Type B pancreatic cell (in vitro differentiated cells): ENCODE measurements around the gene CELF4. TPM values are rescaled to one million over a fixed set of nuclear protein-coding genes. Genes with fewer than 3 reads are reported as not detected.

ENCODE experiments used
- DNase-seq: peaks from one replicate; pipeline ENCODE4 v3.0.0; 2021; ENCODE audit warnings: mixed read lengths; ENCODE audit not compliant: unreplicated experiment; ENCODE audit errors: extremely low spot score
- H3K27ac Mint-ChIP-seq: 2 replicates; pipeline ENCODE4 v1.8.0; 2021; ENCODE audit warnings: mild to moderate bottlenecking, mixed read lengths
- H3K27me3 Mint-ChIP-seq: 2 replicates; pipeline ENCODE4 v1.8.0; 2021; ENCODE audit warnings: mixed read lengths
- H3K36me3 Mint-ChIP-seq: 2 replicates; pipeline ENCODE4 v1.8.0; 2021; ENCODE audit warnings: mixed read lengths
- H3K4me1 Mint-ChIP-seq: one replicate; pipeline ENCODE4 v1.8.0; 2021; ENCODE audit warnings: mixed read lengths; ENCODE audit not compliant: unreplicated experiment
- H3K4me3 Mint-ChIP-seq: 2 replicates; pipeline ENCODE4 v1.8.0; 2021; ENCODE audit warnings: mild to moderate bottlenecking, mixed read lengths
- H3K9me3 Mint-ChIP-seq: 2 replicates; pipeline ENCODE4 v1.8.0; 2021; ENCODE audit warnings: mixed read lengths
- total RNA-seq: library from RNA; stranded (reverse); gene quantifications from 2 replicates; pipeline ENCODE4 v1.2.1, GENCODE V29; 2021; ENCODE audit warnings: low replicate concordance
- TF ChIP-seq, protein P1 (sequence below): fragments of 200-600 bp; sonication (generic); conservative IDR thresholded peaks from 2 replicates; pipeline ENCODE4 v1.5.0; 2021; ENCODE audit warnings: antibody characterized with exemption, mild to moderate bottlenecking

CELF4 gene
- total RNA-seq, 1 donor from 2014 or later = 9.2 TPM

DNA sequence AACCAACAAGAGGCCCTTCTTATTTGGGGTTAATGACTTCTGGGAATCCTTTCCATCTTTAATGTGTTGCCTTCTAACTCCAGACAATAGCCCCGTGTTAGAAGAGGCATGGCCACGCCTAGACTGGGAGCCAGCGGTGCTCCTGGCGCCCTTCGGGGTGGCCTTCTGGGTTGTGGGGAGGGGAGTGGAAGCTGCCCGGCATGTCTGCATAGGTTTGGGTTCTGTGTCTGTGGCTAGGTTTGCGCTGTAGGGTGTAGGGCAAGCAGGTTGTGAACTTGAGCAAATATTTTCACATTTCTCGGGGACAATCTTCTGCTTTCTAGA, 40.4 kb downstream of the CELF4 start:
- Mint-ChIP-seq H3K27ac (peak overlapping the region; percentile 42), H3K27me3 (peaks cover 63% of the 10 kb centered on the region), H3K36me3 (no peaks in the 10 kb centered on the region), H3K4me1 (peaks cover 52% of the 10 kb centered on the region), H3K4me3 (peak overlapping the region; percentile 81), H3K9me3 (no peaks in the 10 kb centered on the region)
- no peak for DNase-seq
- TF ChIP-seq, protein P1, sequence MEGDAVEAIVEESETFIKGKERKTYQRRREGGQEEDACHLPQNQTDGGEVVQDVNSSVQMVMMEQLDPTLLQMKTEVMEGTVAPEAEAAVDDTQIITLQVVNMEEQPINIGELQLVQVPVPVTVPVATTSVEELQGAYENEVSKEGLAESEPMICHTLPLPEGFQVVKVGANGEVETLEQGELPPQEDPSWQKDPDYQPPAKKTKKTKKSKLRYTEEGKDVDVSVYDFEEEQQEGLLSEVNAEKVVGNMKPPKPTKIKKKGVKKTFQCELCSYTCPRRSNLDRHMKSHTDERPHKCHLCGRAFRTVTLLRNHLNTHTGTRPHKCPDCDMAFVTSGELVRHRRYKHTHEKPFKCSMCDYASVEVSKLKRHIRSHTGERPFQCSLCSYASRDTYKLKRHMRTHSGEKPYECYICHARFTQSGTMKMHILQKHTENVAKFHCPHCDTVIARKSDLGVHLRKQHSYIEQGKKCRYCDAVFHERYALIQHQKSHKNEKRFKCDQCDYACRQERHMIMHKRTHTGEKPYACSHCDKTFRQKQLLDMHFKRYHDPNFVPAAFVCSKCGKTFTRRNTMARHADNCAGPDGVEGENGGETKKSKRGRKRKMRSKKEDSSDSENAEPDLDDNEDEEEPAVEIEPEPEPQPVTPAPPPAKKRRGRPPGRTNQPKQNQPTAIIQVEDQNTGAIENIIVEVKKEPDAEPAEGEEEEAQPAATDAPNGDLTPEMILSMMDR = no peak

DNA sequence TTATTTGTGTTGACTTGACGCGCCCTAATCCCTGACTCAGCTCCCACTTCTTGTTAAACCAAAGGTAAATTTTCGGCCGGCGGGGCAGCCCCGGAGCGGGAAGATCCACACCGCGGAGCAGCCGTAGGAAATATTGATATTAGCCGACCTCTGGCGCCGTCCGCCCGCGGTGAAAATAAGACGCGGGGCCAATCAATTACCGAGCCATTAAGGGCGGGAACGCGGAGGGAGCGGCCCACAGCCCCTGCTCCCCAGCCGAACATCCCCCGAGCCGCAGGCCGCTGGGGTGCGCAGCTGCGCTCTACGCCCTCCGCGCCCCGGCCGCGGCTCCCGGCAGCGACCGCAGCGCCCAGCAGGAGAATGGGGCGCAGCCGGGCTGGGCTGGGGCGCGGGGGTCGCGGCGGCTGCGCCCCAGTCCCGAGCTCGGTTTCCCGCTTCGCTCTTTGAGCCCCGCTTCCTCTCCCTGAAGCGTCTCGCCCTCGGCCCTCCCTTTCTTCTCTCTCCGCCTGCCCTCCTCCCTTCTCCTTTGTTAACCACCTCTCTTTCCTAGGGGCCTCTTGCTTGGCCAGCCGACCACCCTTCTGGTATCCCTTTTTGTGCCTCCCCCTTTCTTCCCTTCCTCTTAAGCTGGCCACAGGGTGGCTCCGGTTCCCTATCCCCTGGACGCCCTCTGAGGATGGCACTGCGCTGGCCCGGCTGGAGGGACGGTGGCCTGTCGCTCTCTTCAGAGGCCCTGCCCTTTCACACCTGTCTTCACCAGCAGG, 40.9 kb downstream of the CELF4 start:
- TF ChIP-seq, protein P1 = peak; percentile 23
- peaks cover 54% of the 10 kb centered on the region for H3K4me1 Mint-ChIP-seq
- H3K9me3 Mint-ChIP-seq = no peaks in the 10 kb centered on the region
- peak overlapping the region; percentile 81 for H3K4me3 Mint-ChIP-seq
- no peak for DNase-seq
- peaks cover 63% of the 10 kb centered on the region for H3K27me3 Mint-ChIP-seq
- peak overlapping the region; percentile 42 for H3K27ac Mint-ChIP-seq
- no peaks in the 10 kb centered on the region for H3K36me3 Mint-ChIP-seq

DNA sequence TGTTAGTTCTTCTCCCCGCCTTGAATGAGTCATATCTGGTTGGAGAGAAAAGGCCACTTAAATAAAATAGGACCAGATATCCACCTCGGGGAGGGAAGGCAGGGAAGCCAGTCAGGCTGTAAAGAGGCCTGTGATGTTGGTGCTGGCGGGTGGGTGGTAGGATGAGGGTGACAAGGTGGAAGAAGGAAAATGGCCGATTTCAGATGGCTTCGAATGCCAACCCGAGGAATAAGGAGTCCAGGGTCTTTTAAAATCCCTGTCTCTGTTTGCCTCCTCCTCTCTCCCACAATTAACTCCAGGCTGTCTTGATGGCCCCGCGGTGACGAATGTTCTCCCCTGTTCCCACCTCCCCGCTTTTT, 41.5 kb downstream of the CELF4 start:
- Mint-ChIP-seq H3K27me3 (peaks cover 60% of the 10 kb centered on the region), H3K27ac (no peak overlapping the region), H3K4me3 (peak overlapping the region; percentile 80), H3K36me3 (no peaks in the 10 kb centered on the region), H3K4me1 (peaks cover 56% of the 10 kb centered on the region), H3K9me3 (no peaks in the 10 kb centered on the region)
- no peak for DNase-seq
- TF ChIP-seq, protein P1 = no peak

DNA sequence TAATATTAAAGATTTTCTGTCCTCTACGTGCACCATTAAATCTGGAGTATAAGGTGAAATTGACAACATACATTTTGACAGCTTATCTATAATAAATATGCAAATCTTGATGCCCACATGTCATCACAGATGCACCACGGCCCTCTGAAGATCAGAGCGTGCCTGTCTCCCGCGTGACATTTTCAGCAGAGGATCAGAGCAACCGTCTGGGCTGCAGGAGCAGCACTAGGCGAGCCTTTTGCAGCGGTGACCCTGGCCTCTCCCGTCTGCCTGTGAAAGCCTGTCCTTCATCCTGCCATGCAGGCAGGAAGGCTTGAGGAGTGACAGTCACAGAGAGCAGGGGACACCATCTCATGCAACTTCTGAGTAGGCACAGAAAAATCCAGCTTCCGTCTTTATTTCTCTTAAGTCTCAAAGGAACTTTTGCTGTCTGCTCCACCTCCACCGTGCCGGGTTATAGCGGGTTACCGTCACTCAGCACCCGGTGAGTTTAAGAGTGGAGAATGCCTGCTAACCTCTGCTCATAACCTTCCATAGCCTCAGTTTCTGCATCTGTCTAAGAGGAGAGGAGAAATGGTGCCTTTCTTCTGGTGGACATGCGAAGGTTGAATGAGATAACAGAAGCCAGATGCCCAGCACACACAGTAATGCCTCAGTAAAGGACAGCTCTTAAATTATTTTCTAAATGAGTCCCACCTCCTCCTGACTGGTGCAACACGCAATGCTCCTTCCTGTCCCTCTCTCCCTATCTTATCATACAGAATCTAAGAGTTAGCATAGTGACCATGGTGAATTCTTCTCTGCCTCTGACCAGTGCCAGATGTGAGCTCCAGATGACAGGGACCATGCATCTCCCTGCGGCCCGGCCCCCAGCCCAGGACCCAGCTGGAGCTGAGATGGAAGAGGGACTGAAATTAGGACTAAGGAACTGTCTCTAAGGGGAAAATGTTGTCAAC, 43.8 kb downstream of the CELF4 start:
- DNase-seq = no peak
- TF ChIP-seq, protein P1 = no peak
- Mint-ChIP-seq H3K9me3 (no peaks in the 10 kb centered on the region), H3K27ac (no peak overlapping the region), H3K36me3 (no peaks in the 10 kb centered on the region), H3K4me3 (peak overlapping the region; percentile 18), H3K27me3 (peaks cover 44% of the 10 kb centered on the region), H3K4me1 (peaks cover 51% of the 10 kb centered on the region)

DNA sequence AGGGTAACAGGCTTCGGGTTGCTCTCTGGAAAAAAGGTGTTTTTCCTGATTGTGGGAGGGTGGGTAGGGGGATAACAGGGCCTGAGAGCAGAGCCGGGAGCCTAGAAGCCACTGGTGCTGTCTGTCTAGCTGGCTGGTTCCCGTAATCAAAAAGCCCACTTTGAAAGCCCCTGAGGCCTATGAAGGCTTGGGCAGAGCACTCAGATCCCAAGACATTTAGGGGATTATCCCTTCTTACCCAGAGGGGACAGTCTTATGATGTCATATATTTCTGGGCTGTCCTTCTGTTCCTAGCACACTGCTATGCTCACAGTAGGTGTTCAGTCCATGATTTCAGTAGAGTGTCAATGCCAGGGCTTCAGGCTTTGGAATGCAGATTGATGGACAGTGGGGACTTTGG, 45.1 kb downstream of the CELF4 start:
- peaks cover 54% of the 10 kb centered on the region for H3K4me1 Mint-ChIP-seq

More for the DNA sequence above, 45.1 kb downstream of the CELF4 start:
- no peaks in the 10 kb centered on the region for H3K36me3 Mint-ChIP-seq
- no peak overlapping the region for H3K27ac Mint-ChIP-seq
- H3K4me3 Mint-ChIP-seq = no peak overlapping the region
- H3K27me3 Mint-ChIP-seq = peaks cover 34% of the 10 kb centered on the region
- TF ChIP-seq, protein P1 = no peak
- DNase-seq = no peak
- no peaks in the 10 kb centered on the region for H3K9me3 Mint-ChIP-seq
